Panc1 (cell line): ENCODE measurements around the gene ZFP92.

Source experiments
- CTCF ChIP-seq: fragments of 450-650 bp; IDR thresholded peaks from 2 replicates; pipeline ENCODE4 v1.5.1; 2017; ENCODE audit warnings: mild to moderate bottlenecking
- POLR2AphosphoS5 ChIP-seq: IDR thresholded peaks from 2 replicates; pipeline ENCODE4 v1.6.1; 2012; ENCODE audit warnings: mild to moderate bottlenecking, low read depth, low read length, moderate library complexity
- SIN3A ChIP-seq: IDR thresholded peaks from 2 replicates; pipeline ENCODE4 v1.6.1; 2012; ENCODE audit warnings: low read depth, mild to moderate bottlenecking, low read length, moderate library complexity, borderline replicate concordance; ENCODE audit not compliant: insufficient read depth
- TCF7L2 ChIP-seq: IDR thresholded peaks from 2 replicates; pipeline ENCODE4 v1.6.1; 2011; ENCODE audit warnings: mild to moderate bottlenecking, low read depth, low read length, inconsistent platforms

DNA sequence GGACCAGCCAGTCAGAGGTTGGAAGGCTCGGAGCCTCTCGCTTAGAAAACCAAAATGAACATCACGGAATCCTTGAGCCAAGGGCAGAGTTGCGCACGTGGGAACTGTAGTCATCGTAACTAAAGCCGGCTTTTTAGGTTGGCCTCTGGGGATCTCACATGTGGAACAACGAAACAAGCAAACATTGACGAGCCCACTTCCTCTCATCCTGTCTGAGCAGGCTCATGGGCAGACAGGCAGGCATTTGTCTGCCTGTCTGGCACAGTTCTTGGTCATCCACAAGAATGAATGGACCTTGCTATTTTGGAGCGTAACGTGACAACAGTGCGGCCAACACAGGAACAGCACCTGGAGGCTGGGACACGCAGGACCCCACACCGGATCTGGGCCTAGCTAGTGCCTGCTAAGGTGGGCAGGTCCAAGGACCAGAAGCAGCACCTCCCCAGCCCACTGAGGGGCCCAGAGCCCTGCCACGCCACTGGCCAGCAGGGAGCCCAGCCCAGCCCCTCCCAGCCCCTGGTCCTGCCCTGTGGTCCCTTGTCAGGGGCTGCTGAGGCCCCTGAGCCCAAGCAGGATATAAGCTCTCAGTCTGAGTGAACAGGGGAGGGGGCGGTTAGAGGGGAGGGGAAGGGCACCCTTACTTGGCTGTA is 43.8 kb downstream of the ZFP92 start:
- TF ChIP-seq CTCF (no peak), TCF7L2 (no peak), POLR2AphosphoS5 (no peak), SIN3A (no peak)
